Right ventricle myocardium inferior (tissue), 1 donor: Measurements from ENCODE around the gene RNU1-2. TPM values are rescaled to one million over a fixed set of nuclear protein-coding genes. Genes with fewer than 3 reads are reported as not detected.
"Not testable (repeated sequence)": the region's sequence is repeated elsewhere in the genome, so short reads cannot be mapped to it uniquely, and the experiment has no call there.

Experiments
- ATAC-seq: fragments of 200-7000 bp; cut with Tn5 transposase; one replicate; pipeline ENCODE4 v1.9.1; 2020; ENCODE audit warnings: mild to moderate bottlenecking, moderate library complexity
- DNase-seq: peaks from one replicate; pipeline ENCODE4 v3.0.0; 2021; ENCODE audit errors: missing footprints
- intact Hi-C: fragments of 100-400 bp; cut with DNase I; formaldehyde crosslinking; loops from one replicate; pipeline ENCODE4 v1.11.0; 2022
- long read RNA-seq: library from polyadenylated mRNA; unstranded; transcript quantifications from one replicate; pipeline ENCODE4 v2.0.0, GENCODE V29; 2021
- total RNA-seq: library from RNA; stranded (reverse); fragmentation: NEBNext Ultra II Directional; extraction: Animal tissue kit (Norgen Biotek cat#: 25700); gene quantifications from one replicate; pipeline ENCODE4 v1.2.1, GENCODE V29; 2021
- donor health status: DM: no; HTN: yes; CAD: no; lungs with severe emphysema.

The RNU1-2 gene
- total RNA-seq, result 4,572 TPM
- long read RNA-seq, result 0 reads

DNA sequence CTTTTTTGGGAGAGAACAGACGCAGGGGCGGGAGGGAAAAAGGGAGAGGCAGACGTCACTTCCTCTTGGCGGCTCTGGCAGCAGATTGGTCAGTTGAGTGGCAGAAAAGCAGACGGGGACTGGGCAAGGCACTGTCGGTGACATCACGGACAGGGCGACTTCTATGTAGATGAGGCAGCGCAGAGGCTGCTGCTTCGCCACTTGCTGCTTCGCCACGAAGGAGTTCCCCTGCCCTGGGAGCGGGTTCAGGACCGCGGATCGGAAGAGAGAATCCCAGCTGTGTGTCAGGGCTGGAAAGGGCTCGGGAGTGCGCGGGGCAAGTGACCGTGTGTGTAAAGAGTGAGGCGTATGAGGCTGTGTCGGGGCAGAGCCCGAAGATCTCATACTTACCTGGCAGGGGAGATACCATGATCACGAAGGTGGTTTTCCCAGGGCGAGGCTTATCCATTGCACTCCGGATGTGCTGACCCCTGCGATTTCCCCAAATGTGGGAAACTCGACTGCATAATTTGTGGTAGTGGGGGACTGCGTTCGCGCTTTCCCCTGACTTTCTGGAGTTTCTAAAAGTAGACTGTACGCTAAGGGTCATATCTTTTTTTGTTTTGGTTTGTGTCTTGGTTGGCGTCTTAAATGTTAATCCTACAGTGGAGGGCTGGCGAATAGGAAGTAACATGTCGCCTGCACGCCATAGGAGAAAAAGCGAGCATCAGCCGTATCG, at the start of gene RNU1-2:
RNU1-2 (plus strand) TSS at position 383 of the 718 bp plus-strand sequence.
- peak; percentile 100 for ATAC-seq
- DNase-seq, intact Hi-C loops: not testable (repeated sequence)

DNA sequence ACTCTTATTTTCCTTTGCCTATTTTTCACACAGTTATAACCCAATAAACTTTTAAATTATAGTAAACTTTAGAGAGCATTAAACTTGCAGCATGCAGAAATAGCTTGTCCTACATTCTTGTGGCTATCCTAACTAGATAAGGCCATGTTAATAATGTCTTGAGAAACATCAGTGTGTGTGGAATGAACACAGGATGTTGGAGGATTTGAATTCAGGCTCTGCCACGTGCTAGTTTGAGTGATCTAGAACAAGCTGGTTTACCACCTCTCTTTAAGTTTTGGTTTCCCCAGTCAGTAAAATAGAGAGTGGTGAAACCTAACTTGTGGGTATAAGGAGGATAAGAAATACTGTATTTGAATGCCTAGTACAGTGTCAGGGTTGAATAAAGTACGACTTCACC, 39.6 kb upstream of the RNU1-2 start:
- DNase-seq, ATAC-seq, intact Hi-C loops: not testable (repeated sequence)

GRCh38 chr1:16859167-16860041, 36.4 kb upstream of the RNU1-2 start:
- peak; percentile 20 for ATAC-seq
- intact Hi-C loops, DNase-seq: not testable (repeated sequence)

- ATAC-seq, intact Hi-C loops, DNase-seq: not testable (repeated sequence)
Measured at GRCh38 chr1:16860048-16860447, 35.7 kb upstream of the RNU1-2 start.

DNA sequence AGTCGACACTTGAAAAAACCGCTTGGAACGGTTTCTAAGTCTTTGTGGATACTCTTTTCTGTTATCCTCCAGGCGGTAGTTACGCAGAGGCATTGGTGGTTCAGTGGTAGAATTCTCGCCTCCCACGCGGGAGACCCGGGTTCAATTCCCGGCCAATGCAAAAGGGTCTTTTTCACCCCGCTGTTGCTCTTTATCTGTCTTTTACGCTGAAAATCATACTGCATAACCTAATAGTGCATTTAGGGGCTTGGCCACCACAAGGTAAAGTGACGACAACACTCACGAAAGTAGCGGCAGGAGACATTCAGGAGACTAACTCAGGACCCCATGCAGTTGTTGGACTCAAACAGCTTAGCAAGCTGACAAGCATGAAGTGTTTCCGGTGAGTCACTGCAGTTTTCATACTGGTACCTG, 33.9 kb upstream of the RNU1-2 start:
- DNase-seq, intact Hi-C loops, ATAC-seq: not testable (repeated sequence)

- DNase-seq, ATAC-seq, intact Hi-C loops: not testable (repeated sequence)
Measured at GRCh38 chr1:16862415-16862814, 33.4 kb upstream of the RNU1-2 start.

- ATAC-seq, intact Hi-C loops, DNase-seq: not testable (repeated sequence)
Measured at GRCh38 chr1:16863024-16863423, 32.8 kb upstream of the RNU1-2 start.

DNA sequence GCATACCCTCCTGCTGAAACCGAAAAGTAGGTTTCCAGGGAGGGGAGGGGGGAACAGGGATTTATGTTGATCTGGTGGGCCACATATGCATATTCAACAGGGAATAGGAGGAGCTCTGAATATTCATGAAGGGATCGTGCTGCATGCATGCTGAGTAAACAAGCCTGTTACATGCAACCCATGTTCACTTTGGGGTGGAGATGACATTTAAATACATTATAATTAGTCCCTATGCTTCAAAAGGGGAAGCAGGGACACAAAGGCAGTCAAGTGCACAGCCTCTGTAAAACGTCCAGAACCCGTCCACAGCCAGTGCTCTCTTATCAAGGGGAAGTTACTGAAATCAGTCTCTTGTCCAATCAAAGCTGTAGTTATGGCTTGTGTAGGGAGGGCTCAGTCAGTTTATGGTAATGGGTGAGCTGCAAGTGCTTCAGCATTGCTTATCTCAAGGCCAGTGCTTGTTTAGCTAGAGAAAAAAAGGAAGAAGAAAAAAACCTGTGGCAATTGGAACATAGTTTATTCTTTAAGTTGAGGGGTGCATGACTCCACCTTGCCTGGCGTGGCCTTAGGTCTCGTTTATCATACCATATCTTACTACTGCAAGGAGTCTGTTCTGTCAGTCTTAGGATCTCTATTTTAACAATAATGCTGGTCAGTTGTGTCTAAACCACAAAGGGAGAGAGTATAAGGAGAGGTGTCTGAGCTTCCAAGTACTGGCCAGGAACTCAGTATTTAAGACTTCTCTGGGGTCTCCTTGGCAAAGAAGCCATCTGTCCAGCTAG, 28.7 kb upstream of the RNU1-2 start:
- ATAC-seq, DNase-seq, intact Hi-C loops: not testable (repeated sequence)

- DNase-seq, intact Hi-C loops, ATAC-seq: not testable (repeated sequence)
Measured at GRCh38 chr1:16868787-16869186, 27.0 kb upstream of the RNU1-2 start.

- DNase-seq, ATAC-seq, intact Hi-C loops: not testable (repeated sequence)
Measured at GRCh38 chr1:16869996-16870395, 25.8 kb upstream of the RNU1-2 start.

GRCh38 chr1:16871171-16871570, 24.6 kb upstream of the RNU1-2 start:
- intact Hi-C loops, DNase-seq: not testable (repeated sequence)

DNA sequence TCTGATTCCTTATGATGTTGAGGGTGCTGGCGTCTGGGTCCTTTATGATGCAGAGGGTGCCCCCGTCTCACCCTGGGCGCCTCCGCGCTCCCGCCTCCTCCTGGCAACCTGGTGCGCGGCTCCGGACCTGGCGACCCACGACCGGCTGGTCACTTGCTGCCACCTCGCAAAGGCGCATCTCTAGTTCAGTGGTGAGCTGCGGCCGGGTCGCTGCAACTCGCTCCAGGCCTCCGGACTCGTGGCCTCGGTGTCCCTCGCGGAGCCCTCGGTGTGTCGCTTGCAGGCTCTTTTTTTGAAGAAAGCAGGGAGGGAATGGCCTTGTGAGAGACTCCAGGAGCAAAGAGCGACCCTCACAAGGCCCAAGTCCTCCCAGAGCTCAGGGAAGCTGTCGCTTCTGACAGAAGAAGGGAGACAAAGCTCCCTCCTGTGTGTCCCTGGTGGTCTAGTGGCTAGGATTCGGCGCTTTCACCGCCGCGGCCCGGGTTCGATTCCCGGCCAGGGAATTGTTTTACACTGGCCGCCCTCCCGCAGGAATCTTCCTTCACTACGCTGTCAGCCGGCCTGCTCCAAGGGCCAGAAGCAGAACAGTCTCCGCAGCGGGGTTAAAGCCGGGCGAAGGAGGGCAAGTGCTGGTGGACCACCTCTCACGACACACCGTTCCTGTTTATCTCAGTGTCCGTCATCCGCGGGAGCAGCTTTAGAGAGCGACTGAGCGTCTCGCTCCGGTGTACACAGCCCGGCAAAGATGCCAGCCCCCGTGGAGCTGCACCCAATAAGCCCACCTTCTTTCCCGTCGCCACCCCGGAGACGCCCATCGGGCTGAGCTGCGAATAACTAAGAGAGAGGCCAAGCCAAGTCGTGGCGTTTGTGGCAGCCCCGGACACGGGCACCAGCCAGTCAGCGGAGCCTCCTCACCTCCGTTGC, 23.4 kb upstream of the RNU1-2 start:
- DNase-seq, intact Hi-C loops: not testable (repeated sequence)
- ATAC-seq, result peak; percentile 93

More at GRCh38 chr1:16871171-16871570, 24.6 kb upstream of the RNU1-2 start:
- ATAC-seq, result not testable (repeated sequence)

GRCh38 chr1:16873076-16873879, 22.5 kb upstream of the RNU1-2 start:
- peak; percentile 51 for ATAC-seq
- DNase-seq, intact Hi-C loops: not testable (repeated sequence)

- intact Hi-C loops, ATAC-seq, DNase-seq: not testable (repeated sequence)
Measured at GRCh38 chr1:16874968-16875765, 20.6 kb upstream of the RNU1-2 start.

GRCh38 chr1:16881742-16882141, 14.0 kb upstream of the RNU1-2 start:
- intact Hi-C loops, DNase-seq, ATAC-seq: not testable (repeated sequence)

DNA sequence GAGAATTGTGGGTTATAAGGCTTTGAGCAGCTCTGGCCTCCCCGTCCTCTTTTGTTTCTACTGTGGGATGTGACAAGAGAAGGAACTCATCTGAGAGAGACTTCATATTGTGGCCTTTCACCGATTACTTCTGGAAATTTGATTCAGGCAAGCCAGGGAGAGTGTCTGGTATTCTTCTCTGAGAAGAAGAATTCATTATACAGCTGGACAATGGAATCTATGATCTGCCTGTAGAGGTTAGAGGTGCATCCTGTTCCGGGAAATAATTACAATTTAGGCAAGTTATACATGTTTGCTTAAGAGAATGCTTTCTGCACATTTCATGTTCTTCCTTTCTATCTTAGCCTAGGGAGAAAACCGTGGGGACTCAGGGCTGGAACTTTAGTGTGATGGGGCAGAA, 12.8 kb upstream of the RNU1-2 start:
- intact Hi-C loops, result no loop called here
- no peak for DNase-seq
- no peak for ATAC-seq
